Uterus (tissue), 4 donors: ENCODE measurements around the gene GALNT13. TPM values are rescaled to one million over a fixed set of nuclear protein-coding genes. Genes with fewer than 3 reads are reported as not detected.

ENCODE experiments used
- DNase-seq, 2 donors: peaks; one replicate each; pipeline ENCODE4 v3.0.0-alpha.2; 2019 to 2020
- H3K27ac ChIP-seq, 2 donors: fragments of 200-600 bp; sonication (generic); 1 replicate in 1 of 2; 2 replicates in 1 of 2; pipeline ENCODE4 v1.5.1; 2016 to 2018
- H3K27me3 ChIP-seq, 2 donors: fragments of 200-600 bp; sonication (generic); one replicate each; pipeline ENCODE4 v1.5.1; 2018 to 2019; ENCODE audit warnings: control low read depth in 1 of 2
- H3K36me3 ChIP-seq, 2 donors: fragments of 200-600 bp; sonication (generic); one replicate each; pipeline ENCODE4 v1.5.1; 2019; ENCODE audit warnings: control low read depth in 1 of 2
- H3K4me1 ChIP-seq, 2 donors: fragments of 200-600 bp; sonication (generic); one replicate each; pipeline ENCODE4 v1.5.1; 2018 to 2019; ENCODE audit warnings: control low read depth in 1 of 2
- H3K4me3 ChIP-seq, 2 donors: fragments of 200-600 bp; sonication (generic); 1 replicate in 1 of 2; 2 replicates in 1 of 2; pipeline ENCODE4 v1.5.1; 2018 to 2019; ENCODE audit warnings: mild to moderate bottlenecking in 1 of 2
- H3K9me3 ChIP-seq, 2 donors: fragments of 200-600 bp; sonication (generic); one replicate each; pipeline ENCODE4 v1.5.1; 2019; ENCODE audit warnings: control low read depth in 1 of 2
- POLR2A ChIP-seq, 2 donors: fragments of 450-650 bp; IDR thresholded peaks; one replicate each; pipeline ENCODE4 v1.6.1; 2016; ENCODE audit warnings: antibody characterized with exemption in 2 of 2, mild to moderate bottlenecking in 1 of 2, moderate library complexity in 1 of 2
- intact Hi-C: fragments of 100-400 bp; cut with DNase I; formaldehyde crosslinking; loops from one replicate; pipeline ENCODE4 v1.15.1; 2023; ENCODE audit warnings: low total_unique reads
- total RNA-seq, 4 donors: library from RNA; depleted of rRNA in 3 of 4; stranded (reverse); fragments of >200 nt in 3 of 4; gene quantifications; one replicate each; pipeline versions ENCODE4 v1.1.0 to v1.2.4, GENCODE V29; 2014 to 2023
- TF ChIP-seq, protein P1 (sequence below), 4 experiments: fragments of 200-600 bp in 2 of 4; fragments of 450-650 bp in 2 of 4; sonication (generic) in 2 of 4; IDR thresholded peaks; one replicate each; pipeline ENCODE4 v1.5.1; 2016 to 2019; ENCODE audit warnings: antibody characterized with exemption in 4 of 4, mild to moderate bottlenecking in 2 of 4, moderate library complexity in 1 of 4
- donor health status: DM: yes; HTN: yes; CAD: no.

The GALNT13 gene
- total RNA-seq, 4 donors from 2014 or later, result 0.29 to 16.5 (median 4.1) TPM; not detected in 1

DNA sequence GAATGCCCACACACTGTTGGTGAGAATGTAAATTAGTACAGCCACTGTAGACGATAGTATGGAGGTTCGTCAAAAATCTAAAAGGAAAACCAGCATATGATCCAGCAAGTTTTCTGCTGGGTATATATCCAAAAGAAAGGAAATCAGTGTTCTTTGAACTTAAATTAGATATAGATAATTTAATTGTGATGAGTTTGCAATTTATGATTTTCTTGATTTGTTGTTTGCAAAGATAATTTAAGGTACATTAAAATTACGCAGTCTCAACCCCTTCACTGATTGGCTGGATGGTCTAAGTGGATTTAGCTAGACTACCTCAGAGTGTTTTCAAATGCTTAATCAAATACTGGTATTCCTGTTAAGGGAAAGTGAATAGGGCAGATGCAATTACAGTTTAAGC, 302.2 kb downstream of the GALNT13 start:
- Histone ChIP-seq H3K9me3 (no peaks in the 10 kb centered on the region), H3K4me3 (no peak overlapping the region), H3K27me3 (no peaks in the 10 kb centered on the region), H3K4me1 (no peaks in the 10 kb centered on the region), H3K36me3 (no peaks in the 10 kb centered on the region), H3K27ac (no peak overlapping the region)
- no peak for TF ChIP-seq POLR2A (IDR thresholded peaks at IDR 0.05)
- TF ChIP-seq, protein P1, sequence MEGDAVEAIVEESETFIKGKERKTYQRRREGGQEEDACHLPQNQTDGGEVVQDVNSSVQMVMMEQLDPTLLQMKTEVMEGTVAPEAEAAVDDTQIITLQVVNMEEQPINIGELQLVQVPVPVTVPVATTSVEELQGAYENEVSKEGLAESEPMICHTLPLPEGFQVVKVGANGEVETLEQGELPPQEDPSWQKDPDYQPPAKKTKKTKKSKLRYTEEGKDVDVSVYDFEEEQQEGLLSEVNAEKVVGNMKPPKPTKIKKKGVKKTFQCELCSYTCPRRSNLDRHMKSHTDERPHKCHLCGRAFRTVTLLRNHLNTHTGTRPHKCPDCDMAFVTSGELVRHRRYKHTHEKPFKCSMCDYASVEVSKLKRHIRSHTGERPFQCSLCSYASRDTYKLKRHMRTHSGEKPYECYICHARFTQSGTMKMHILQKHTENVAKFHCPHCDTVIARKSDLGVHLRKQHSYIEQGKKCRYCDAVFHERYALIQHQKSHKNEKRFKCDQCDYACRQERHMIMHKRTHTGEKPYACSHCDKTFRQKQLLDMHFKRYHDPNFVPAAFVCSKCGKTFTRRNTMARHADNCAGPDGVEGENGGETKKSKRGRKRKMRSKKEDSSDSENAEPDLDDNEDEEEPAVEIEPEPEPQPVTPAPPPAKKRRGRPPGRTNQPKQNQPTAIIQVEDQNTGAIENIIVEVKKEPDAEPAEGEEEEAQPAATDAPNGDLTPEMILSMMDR (IDR thresholded peaks at IDR 0.05), result no peak
- DNase-seq, result no peak
- intact Hi-C loops, result no loop called here

DNA sequence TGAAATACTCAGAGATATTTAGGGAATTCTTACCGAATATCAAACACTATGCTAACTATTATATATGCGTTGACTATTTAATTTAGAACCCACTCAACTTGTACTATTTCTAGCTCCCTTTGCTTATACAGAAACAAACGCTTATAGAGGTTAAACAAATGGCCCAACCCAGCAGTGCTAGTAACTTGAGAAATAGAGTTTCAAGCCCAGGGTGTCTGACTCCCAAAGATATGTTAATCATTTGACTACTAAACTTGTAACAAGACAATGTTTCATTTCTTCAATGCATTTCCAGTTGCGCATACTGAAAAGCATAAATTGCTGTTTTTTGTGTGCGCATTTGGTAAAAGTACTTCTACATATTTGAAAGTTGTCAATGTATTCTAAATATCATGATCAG, 310.3 kb downstream of the GALNT13 start:
- Histone ChIP-seq H3K9me3 (peaks cover 0 to 8% of the 10 kb centered on the region in 2 donors), H3K4me3 (no peak overlapping the region), H3K27ac (no peak overlapping the region), H3K27me3 (no peaks in the 10 kb centered on the region), H3K36me3 (no peaks in the 10 kb centered on the region), H3K4me1 (no peaks in the 10 kb centered on the region)
- intact Hi-C loops, result no loop called here
- DNase-seq, result no peak
- TF ChIP-seq POLR2A (IDR thresholded peaks at IDR 0.05), result no peak
- TF ChIP-seq, protein P1 (IDR thresholded peaks at IDR 0.05), result no peak

DNA sequence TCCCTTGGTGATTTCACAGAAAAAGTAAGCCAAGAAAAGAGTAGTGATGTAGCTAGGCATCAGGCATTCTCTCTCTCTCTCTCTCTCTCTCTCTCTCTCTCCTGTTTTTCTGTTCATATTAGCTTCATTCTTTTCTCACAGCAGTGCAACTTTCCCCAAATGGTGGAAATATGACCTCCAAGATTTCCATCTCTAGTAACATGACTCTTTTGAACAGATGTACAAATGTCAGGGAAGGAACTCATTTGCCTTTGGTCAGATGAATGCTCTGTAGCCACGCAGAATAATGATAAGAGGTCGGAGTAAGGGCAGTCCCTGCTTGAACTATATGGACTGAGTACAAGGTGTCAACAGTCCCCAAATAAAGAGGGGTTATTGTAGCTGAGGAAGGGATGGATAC, 316.2 kb downstream of the GALNT13 start:
- Histone ChIP-seq H3K9me3 (peaks cover 0 to 8% of the 10 kb centered on the region in 2 donors), H3K4me3 (no peak overlapping the region), H3K27ac (no peak overlapping the region), H3K27me3 (no peaks in the 10 kb centered on the region), H3K36me3 (no peaks in the 10 kb centered on the region), H3K4me1 (no peaks in the 10 kb centered on the region)
- TF ChIP-seq, protein P1 (IDR thresholded peaks at IDR 0.05), result no peak
- no peak for TF ChIP-seq POLR2A (IDR thresholded peaks at IDR 0.05)
- intact Hi-C loops, result no loop called here
- no peak for DNase-seq

DNA sequence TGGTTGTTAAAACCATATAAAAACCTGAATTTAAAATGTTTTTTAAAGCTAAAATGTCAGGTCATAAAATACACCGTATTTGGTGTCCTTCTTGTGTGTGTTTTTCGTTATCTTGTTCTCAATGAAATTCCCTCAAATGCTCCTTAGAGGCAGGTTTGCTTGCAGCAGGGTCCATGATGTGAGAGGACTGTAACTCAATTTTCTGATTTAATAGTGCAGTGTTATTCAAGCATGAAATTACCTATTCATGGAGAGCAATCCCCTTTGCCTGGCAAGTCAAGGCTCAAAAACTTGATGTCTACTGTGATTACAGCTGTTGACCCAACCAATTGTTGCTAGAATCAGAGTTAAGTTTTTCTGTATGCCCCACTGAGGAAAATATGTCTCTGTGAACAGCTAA, 318.2 kb downstream of the GALNT13 start:
- no peaks in the 10 kb centered on the region for H3K27me3 ChIP-seq
- TF ChIP-seq, protein P1 (IDR thresholded peaks at IDR 0.05), result no peak
- no peak for TF ChIP-seq POLR2A (IDR thresholded peaks at IDR 0.05)
- peaks cover 0 to 8% of the 10 kb centered on the region in 2 donors for H3K9me3 ChIP-seq
- intact Hi-C loops, result no loop called here
- no peaks in the 10 kb centered on the region for H3K36me3 ChIP-seq
- H3K4me3 ChIP-seq, result no peak overlapping the region
- no peak overlapping the region for H3K27ac ChIP-seq
- no peaks in the 10 kb centered on the region for H3K4me1 ChIP-seq
- DNase-seq, result no peak

DNA sequence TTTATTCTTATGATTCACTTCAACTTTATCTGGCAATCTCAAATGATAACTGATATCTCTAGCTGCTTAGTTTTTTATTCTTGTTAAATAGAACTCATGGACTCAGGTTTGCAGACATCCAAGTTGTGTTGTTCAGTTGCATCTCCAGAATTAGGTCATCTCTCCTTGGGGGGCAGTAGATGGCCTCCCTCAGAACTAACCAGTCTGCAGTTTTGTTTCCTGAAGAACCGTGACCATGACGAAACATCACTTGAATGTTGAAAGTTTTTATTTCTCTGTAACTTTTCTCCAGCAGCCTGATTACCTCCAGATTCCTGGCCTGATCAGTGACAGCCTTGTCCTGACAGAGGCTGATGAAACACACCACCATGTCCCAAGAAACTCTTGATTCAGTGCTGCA, 321.5 kb downstream of the GALNT13 start:
- no peaks in the 10 kb centered on the region for H3K9me3 ChIP-seq
- intact Hi-C loops, result no loop called here

More for the DNA sequence above, 321.5 kb downstream of the GALNT13 start:
- no peaks in the 10 kb centered on the region for H3K4me1 ChIP-seq
- no peak for DNase-seq
- H3K36me3 ChIP-seq, result no peaks in the 10 kb centered on the region
- no peaks in the 10 kb centered on the region for H3K27me3 ChIP-seq
- no peak overlapping the region for H3K4me3 ChIP-seq
- no peak overlapping the region for H3K27ac ChIP-seq
- TF ChIP-seq, protein P1 (IDR thresholded peaks at IDR 0.05), result no peak
- no peak for TF ChIP-seq POLR2A (IDR thresholded peaks at IDR 0.05)
